GM12864 (cell line): Measurements from ENCODE around the gene CACNB3.

ENCODE experiments used
- DNase-seq: peaks from one replicate; pipeline ENCODE4 v3.0.0-alpha.2; 2011; ENCODE audit warnings: low read depth
- H3K4me3 ChIP-seq: 2 replicates; pipeline ENCODE4 v1.5.1; 2011; ENCODE audit warnings: mild to moderate bottlenecking, low read depth, low read length, control low read depth
- CTCF ChIP-seq: IDR thresholded peaks from 2 replicates; pipeline ENCODE4 v1.5.1; 2011; ENCODE audit warnings: low read depth, mild to moderate bottlenecking, moderate library complexity, low read length, control low read depth, inconsistent platforms; ENCODE audit errors: missing control alignments

Gene CACNB3

DNA sequence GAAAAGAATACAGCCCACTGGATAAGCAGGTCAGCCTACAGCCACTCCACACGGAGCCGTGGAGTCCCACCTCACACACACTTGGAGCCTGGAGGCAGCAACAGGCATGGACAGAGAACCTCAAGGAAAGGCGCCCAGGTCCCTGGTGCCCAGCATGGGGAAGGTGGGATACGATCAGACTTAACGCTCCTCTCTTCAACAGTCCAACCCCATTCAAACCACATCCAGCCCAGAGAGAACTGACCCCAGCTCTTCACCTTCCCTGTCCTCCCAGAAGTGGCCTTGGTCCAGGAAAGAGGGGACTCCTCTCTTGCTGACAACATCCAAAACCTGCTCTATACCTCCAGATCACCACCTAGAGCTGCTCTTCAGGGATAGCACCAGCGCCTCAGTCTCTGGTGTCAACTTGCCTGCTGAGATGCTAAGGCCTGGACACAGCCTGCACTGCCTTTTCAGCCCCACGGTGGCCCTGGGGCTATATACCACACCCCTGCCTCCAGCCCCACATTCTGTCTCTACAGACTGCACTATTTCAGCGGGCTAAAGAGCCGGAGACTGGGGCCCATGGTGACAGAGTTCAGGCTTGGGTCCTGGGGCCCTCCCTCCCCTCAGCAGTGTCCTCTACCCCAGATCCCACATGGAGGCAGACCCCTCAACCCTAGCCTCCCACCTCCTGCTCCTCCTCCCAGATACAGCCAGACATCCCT, 36.4 kb upstream of the CACNB3 start:
- no peak for TF ChIP-seq CTCF
- no peak for DNase-seq
- no peak overlapping the region for H3K4me3 ChIP-seq

DNA sequence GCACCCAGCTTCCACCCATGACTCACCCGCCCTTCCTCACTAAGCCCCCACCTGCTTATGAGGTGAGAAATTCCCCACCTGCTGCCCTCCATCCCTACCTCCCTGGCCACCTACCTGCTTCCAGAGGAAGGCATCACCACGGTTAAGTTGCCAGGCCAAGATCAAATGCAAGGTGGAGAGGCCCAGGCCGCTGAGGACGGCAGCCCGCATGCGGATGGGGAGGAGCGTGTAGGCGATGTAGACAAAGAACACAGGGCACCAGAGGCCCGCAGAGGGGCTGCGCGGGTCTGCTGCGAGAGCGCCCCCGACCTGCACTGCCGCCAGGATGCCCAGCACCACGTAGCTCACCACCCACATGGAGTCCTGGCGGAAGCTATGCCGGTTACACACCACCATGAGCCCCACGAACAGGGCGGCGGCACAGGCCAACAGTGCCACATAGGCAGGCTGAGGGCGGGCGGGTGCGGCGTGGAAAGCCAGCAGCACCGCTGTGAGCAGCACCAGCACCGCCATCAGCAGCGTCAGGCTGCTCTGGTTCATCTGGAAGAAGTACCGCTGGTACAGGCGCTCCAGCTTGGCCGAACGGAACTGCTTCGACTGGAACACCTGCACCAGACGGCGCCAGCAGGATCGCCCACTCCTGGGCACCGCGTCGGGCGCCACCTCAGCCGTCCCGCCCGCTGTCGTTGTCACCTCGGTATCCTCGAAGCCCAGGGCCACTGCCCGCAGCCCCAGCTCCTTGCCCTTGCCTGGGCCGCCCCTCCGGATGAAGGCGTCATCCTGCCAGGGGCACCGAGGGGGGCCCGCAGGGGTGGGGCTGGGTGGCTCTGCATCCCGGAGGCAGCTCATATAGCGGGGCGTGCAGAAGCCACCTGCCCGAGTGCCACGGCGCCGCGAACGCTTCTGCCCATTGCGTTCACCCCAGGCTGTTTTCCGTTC, 35.6 kb upstream of the CACNB3 start:
- TF ChIP-seq CTCF = no peak
- no peak for DNase-seq
- H3K4me3 ChIP-seq = no peak overlapping the region

DNA sequence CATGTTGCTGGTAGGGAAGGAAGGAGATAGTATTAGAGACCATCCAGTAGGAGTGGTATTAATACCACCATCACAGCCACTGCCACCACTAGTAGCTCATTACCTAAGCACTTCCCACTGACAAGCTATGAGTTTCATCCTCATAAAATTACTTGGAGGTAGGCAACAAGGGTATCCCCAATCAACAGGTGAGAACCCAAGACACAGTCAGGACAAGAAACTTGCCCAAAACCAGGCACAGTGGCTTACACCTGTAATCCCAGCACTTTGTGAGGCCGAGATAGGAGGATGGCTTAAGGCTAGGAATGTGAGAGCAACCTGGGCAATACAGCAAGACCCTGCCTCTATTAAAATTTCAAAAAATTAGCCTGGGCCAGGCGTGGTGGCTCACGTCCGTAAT, 34.9 kb upstream of the CACNB3 start:
- no peak for TF ChIP-seq CTCF
- no peak overlapping the region for H3K4me3 ChIP-seq
- DNase-seq = no peak

DNA sequence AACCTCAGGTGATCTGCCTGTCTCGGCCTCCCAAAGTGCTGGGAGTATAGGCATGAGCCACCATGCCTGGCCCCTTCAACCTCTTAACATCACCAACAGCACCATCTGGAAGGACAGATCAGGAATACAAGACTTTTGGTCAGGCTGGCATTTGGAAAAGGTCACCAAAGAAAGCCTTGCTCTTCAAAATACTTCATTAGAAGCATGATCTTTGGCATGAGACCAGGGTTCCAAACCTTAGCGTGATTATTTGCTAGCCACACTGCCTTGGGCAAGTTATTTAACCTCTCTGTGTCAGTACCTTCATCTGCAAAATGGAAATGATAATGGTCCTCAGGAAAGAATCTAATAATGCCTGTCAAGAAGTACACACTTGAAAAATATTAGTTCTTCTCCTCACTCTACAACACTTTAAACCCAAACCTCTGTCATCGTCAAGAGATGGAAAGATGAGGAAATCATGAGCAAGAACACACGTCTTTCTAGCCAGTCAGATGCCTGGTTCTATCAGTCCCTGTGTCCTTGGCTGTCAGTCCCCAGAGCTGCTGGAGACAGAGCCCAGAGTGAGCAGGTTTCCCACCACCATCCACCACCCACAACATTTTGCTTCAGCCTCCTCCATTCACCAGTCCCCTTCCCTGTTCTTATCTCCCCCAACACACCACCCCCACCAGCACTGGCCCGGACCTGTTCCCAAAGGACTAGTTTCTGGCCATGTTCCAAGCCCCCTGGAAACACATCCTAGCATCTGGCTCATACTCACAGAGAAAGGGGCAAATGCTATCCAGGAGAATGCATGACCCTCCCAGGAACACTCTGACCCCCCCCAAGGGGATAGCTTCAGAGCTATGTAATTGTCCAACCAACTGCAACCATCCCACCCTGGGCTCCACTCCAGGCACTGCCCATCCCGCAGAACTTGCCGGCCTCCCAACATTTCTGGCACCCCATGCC, 31.4 kb upstream of the CACNB3 start:
- no peak for TF ChIP-seq CTCF
- no peak for DNase-seq
- H3K4me3 ChIP-seq = no peak overlapping the region

- no peak for TF ChIP-seq CTCF
- no peak overlapping the region for H3K4me3 ChIP-seq
- DNase-seq = no peak
These were observed 30.3 kb upstream of the CACNB3 start for GRCh38 chr12:48787791-48788523.

DNA sequence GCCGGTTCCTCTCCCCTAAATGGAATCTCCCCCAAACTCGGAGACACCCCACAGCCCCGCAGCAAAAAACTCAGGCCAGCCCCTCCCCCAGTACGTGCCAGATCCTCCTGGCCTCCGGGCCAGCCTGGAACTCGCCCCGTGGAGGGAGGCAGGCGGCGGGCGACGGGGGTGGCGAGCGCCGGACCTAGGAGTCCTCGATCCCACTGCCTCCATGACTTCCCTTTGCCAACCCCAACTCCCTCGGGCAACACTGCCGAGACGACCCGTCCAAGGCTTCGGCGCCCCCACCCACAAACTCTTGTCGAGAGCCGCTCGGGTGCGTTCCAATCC, 29.8 kb upstream of the CACNB3 start:
- TF ChIP-seq CTCF = no peak
- DNase-seq = no peak
- no peak overlapping the region for H3K4me3 ChIP-seq
